Measurements from ENCODE around the gene SCUBE1. TPM values are rescaled to one million over a fixed set of nuclear protein-coding genes. Genes with fewer than 3 reads are reported as not detected.
A peak's percentile ranks its signal among the peaks of the same experiment; 100 is the strongest.

The SCUBE1 gene
- total RNA-seq, 1 experiment from 2014 or later, result not detected

GRCh38 chr22:43244803-43245527 lies 98.2 kb downstream of the SCUBE1 start:
- CTCF ChIA-PET, result no interaction called here
- Histone ChIP-seq H4K20me1 (ENCODE audit: insufficient read depth) (no peaks in the 10 kb centered on the region), H3K9me3 (ENCODE audit: insufficient read depth, low read depth) (no peaks in the 10 kb centered on the region), H3K4me3 (no peak overlapping the region), H3K36me3 (ENCODE audit: low read depth) (no peaks in the 10 kb centered on the region), H3K79me2 (ENCODE audit: low read depth) (no peaks in the 10 kb centered on the region), H3K4me2 (no peak overlapping the region), H3K4me1 (replicated peaks; ENCODE audit: insufficient read depth) (no peaks in the 10 kb centered on the region), H3K27ac (no peak overlapping the region), H3K27me3 (ENCODE audit: insufficient read depth, low read depth) (peaks cover 25% of the 10 kb centered on the region), H3F3A (ENCODE audit: insufficient read depth, low read depth) (no peaks in the 10 kb centered on the region), H3K9me2 (ENCODE audit: insufficient read depth) (no peaks in the 10 kb centered on the region), H2AFZ (no peak overlapping the region)
- no TSS peak for BruUV-seq (replicated peaks)
- intact Hi-C loops (cut with micrococcal nuclease; ENCODE audit: unreplicated experiment), result no loop called here
- TF ChIP-seq EZH2 (IDR thresholded peaks at IDR 0.05; ENCODE audit: low read depth) (no peak), CTCF (conservative IDR thresholded peaks at IDR 0.05) (no peak)
- peak in 1 of 2 experiments; percentile 60 for DNase-seq
- POLR2A ChIA-PET (ENCODE audit: unreplicated experiment), result no interaction called here

- BruUV-seq (replicated peaks), result no TSS peak
- Histone ChIP-seq H3K27ac (no peak overlapping the region), H2AFZ (no peak overlapping the region), H3K79me2 (ENCODE audit: low read depth) (no peaks in the 10 kb centered on the region), H3F3A (ENCODE audit: insufficient read depth, low read depth) (no peaks in the 10 kb centered on the region), H3K27me3 (ENCODE audit: insufficient read depth, low read depth) (peaks cover 28% of the 10 kb centered on the region), H3K9me3 (ENCODE audit: insufficient read depth, low read depth) (no peaks in the 10 kb centered on the region), H3K4me1 (replicated peaks; ENCODE audit: insufficient read depth) (no peaks in the 10 kb centered on the region), H3K4me2 (no peak overlapping the region), H4K20me1 (ENCODE audit: insufficient read depth) (no peaks in the 10 kb centered on the region), H3K36me3 (ENCODE audit: low read depth) (no peaks in the 10 kb centered on the region), H3K9me2 (ENCODE audit: insufficient read depth) (no peaks in the 10 kb centered on the region), H3K4me3 (no peak overlapping the region)
- no peak for TF ChIP-seq CTCF (conservative IDR thresholded peaks at IDR 0.05)
- ChIA-PET POLR2A (ENCODE audit: unreplicated experiment) (no interaction called here), CTCF (no interaction called here)
- no peak for DNase-seq
- intact Hi-C loops (cut with micrococcal nuclease; ENCODE audit: unreplicated experiment), result no loop called here
Measured at GRCh38 chr22:43244402-43244801, 98.8 kb downstream of the SCUBE1 start.

- BruUV-seq (replicated peaks), result no TSS peak
- H3K4me2 ChIP-seq, result no peak overlapping the region
- H3F3A ChIP-seq (ENCODE audit: insufficient read depth, low read depth), result no peaks in the 10 kb centered on the region
- H3K4me1 ChIP-seq (replicated peaks; ENCODE audit: insufficient read depth), result no peaks in the 10 kb centered on the region
- ChIA-PET CTCF (no interaction called here), POLR2A (ENCODE audit: unreplicated experiment) (no interaction called here)
- intact Hi-C loops (cut with micrococcal nuclease; ENCODE audit: unreplicated experiment), result no loop called here
- no peak for TF ChIP-seq CTCF (conservative IDR thresholded peaks at IDR 0.05)
- no peak for TF ChIP-seq EZH2 (IDR thresholded peaks at IDR 0.05; ENCODE audit: low read depth)
- no peaks in the 10 kb centered on the region for H4K20me1 ChIP-seq (ENCODE audit: insufficient read depth)
- H3K9me2 ChIP-seq (ENCODE audit: insufficient read depth), result no peaks in the 10 kb centered on the region
- no peak overlapping the region for H2AFZ ChIP-seq
- no peak overlapping the region for H3K4me3 ChIP-seq
- peaks cover 36% of the 10 kb centered on the region for H3K27me3 ChIP-seq (ENCODE audit: insufficient read depth, low read depth)
- no peaks in the 10 kb centered on the region for H3K79me2 ChIP-seq (ENCODE audit: low read depth)
- H3K36me3 ChIP-seq (ENCODE audit: low read depth), result no peaks in the 10 kb centered on the region
- H3K9me3 ChIP-seq (ENCODE audit: insufficient read depth, low read depth), result no peaks in the 10 kb centered on the region
- H3K27ac ChIP-seq, result no peak overlapping the region
- no peak for DNase-seq
Measured at GRCh38 chr22:43243324-43243723, 99.8 kb downstream of the SCUBE1 start.

All from PC-9 (cell line).